ELF-1 (cell line): Measurements from ENCODE around the gene LRRIQ1.
"Not testable (repeated sequence)": the region's sequence is repeated elsewhere in the genome, so short reads cannot be mapped to it uniquely, and the experiment has no call there.

Source experiments
- DNase-seq: peaks from one replicate; pipeline ENCODE4 v3.0.0-alpha.2; 2016; ENCODE audit warnings: low read depth, low spot score

LRRIQ1 gene

DNA sequence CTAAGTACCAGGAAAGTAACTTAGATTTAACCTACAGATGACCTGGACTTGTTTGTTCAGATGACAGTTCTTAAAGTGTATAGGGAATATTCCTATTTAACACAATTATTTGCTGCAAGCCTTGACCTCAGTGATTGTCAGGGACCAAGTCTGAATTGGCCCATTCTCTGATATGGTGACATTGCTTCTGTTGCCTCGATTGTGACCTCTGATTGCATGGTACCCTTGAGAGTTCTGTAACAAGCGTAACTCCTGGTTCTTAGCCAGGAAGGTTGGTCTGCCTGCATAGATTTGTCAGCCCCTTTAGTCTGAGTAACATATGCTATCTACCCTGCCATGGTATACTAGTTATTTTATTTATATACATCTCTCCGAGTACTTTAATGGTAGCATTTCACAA, 150.1 kb downstream of the LRRIQ1 start:
- no peak for DNase-seq

DNA sequence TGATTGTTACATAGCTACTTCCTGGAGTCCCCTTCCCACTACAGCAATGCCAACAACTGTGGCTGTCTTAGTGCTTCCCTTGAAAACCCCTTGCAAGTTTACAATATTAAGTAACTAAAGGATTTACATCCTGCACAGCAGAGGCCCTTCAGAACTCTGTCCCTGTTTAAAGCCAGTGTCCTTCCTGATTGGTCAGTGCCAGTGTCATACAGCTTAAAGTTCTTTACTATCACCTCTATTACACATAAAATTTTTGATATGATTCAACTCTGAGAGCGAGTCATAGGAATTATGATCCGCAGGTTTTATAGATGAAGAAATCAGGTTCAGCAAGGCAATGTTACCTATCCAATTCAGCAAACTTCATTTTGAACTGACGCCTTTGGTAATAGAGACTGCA, 152.5 kb downstream of the LRRIQ1 start:
- DNase-seq = no peak

DNA sequence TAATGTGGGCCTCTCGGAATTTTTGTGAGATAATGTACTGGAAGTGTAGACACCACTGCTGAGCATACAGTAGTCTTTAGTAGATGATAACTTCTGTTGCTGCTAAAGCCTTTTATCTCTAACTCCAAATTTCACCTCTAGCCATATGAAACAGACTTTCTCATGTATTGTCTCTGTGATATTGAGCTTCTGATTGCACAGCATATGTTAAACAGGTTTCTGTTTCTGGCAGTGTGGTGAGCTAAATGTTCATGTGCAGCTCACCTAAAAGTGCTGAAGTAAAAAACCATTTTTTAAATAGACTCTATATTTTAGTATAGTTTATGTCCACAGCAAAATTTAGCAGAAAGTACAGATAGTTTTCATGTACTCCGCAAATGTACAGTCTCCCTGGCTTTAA, 154.6 kb downstream of the LRRIQ1 start:
- no peak for DNase-seq

DNA sequence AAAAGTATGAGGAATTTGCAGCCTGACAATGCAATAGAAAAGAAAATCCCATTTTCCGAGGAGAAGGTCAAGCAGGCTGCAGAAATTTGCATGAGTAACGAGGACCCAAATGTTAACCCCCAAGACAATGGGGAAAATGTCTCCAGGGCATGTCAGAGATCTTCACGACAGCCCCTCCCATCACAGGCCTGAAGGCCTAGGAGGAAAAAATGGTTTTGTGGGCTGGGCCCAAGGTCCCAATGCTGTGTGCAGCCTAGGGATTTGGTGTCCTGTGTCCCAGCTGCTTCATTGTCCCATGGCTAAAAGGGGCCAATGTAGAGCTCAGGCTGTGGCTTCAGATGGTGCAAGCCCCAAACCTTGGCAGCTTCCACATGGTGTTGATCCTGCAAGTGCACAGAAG, 167.7 kb downstream of the LRRIQ1 start:
- not testable (repeated sequence) for DNase-seq

DNA sequence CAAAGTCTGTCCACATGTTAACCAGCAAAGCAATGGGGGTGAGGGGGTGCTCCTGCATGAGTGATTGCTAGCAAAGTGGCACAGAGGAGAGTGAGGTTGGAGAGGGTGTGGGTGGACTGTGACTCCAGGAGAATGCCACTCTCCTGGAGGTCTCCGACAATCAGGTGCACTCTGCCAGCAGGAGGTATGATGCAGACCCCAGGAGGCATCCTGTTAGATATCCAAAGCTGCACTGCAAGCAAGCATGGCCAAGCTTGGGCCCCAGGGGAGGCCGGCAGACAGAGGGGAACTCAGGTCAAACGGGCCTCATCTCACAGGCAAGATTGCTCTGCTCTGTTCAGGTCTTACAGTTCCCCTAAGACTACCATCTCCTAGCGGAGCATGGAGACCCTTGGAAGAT, 170.4 kb downstream of the LRRIQ1 start:
- DNase-seq = no peak

DNA sequence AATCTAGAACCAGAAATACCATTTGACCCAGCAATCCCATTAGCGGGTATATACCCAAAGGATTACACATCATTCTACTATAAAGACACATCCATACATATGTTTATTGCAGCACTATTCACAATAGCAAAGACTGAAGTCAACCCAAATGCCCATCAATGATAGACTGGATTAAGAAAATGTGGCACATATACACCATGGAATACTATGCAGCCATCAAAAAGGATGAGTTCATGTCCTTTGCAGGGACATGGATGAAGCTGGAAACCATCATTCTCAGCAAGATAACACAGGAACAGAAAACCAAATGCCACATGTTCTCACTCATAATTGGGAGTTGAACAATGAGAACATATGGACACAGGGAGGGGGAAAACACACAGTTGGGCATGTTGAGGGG, 188.2 kb downstream of the LRRIQ1 start:
- not testable (repeated sequence) for DNase-seq

DNA sequence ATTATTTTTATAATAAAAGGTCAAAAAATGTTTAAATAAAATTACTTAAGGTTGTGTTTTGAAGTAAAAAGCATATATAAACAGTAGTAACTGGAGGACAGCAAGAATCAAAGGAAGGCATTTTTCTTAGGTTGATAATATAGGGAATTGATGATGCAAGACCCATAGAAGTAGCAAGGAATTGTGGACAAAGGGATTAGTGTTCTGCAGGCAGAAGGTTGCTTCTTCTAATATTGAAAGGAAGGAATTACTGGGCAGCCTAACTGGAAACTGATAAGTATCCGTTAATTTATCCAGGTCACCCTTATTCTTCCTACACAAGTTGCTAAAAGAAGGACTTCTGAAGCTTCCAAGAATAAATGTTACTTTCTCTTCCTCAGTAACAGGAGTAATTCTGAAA, 189.3 kb downstream of the LRRIQ1 start:
- DNase-seq = no peak

DNA sequence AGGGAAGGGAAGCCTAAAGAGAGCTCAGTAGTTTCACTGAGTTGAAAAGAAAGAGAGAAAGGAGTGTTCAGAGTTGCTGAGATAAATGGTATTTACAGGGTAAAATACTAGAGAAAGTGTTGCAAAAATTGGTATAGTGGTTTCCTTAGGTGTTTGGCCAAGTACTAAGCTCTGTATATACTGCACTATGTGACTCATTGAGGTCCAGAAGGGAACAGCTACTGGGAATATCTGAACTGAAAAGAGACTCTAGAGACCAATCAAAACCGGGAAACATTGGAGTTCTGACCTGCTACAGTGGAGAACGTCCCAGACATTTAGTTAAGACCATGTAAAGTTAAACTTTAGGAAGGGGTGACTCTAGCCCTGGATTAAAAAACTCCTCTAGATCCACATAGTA, 201.2 kb downstream of the LRRIQ1 start:
- DNase-seq = no peak

DNA sequence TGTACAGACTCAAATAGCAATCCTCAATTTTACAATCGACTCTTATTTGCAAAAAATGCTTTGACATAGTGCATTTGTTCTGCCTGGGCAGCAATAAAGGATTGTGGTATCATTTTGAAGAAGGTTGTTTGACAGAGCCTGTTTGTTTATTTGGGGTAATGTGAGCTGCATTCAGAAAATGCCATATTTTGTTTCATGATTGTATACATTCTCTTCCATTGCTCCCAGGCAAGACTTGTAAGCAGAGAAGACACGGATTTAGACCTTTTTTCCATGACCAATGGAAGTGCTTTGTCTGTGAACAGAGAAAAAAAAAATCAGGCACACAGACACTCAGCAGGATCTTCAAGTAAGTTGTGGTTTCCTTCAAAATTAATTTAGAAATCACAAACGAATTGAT, 208.4 kb downstream of the LRRIQ1 start:
- DNase-seq = no peak

DNA sequence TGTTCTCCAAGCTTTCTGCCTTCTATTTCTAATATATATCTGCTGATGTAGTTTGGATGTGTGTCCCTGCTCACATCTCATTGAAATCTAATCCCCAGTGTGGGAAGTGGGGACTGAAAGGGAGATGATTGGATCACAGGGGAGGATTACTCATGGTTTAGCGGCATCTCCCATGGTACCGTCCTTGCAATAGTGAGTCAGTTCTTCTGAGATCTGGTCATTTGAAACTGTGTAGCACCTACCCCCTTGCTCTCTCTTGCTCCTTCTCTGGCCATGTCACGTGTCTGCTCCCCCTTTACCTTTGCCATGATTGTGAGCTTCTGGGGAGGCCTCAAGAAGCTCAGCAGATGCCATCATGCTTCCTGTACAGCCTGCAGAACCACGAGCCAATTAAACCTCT, 217.7 kb downstream of the LRRIQ1 start:
- no peak for DNase-seq

DNA sequence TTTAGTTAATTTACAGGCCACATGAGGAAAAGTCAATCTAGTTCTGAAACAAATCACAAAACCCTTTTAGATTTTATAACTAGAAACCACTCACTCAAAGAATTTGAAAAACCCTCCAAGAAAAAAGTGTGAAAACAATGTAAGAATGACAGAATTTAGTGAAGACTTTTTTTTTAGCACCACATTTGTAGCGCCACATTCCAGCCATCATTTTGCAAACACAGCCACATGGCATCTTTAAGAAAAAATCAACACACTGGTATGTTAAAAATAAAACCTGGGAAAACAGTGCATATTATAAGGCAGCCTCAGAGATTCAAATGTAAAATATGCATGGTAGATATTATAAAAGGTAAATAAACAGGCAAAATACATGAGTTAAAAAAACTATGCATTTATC, 221.5 kb downstream of the LRRIQ1 start:
- no peak for DNase-seq

DNA sequence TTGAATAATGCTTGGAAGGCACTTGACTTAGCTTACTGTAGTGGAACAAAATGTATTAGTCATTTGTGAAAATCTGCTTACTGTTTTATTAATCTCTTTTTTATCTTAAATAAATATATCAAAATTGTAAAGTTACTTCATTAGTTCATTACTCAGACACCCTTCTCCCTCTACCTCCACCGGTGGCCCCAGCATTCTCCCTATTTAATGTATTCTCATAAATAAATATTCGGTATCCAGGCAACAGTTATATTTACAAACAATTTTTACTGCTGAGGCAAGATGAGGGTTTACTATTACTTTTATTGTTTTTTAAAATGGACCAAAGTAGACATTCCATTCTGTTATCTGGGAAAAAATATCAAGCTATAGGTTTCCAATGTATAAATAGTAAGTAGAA, 224.3 kb downstream of the LRRIQ1 start:
- DNase-seq = no peak

DNA sequence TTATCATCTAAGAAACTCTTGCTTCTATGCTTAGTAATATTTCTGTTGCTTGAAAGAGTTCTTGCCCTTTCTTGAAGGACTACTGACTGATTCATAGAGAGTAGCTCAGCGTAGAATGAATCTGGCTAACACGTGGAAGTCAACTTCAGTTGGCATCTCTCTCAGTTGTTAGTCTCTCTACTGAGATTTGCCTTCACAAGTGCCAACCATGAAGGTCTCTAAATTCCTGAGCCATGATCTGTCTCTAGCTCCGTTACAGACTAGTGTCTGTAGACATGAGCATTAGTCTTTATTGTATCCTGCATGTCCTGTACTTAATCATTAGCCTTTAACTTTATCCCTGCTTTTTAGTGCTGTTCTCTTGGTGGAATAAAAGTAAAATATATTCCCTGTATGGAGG, 224.7 kb downstream of the LRRIQ1 start:
- DNase-seq = no peak

DNA sequence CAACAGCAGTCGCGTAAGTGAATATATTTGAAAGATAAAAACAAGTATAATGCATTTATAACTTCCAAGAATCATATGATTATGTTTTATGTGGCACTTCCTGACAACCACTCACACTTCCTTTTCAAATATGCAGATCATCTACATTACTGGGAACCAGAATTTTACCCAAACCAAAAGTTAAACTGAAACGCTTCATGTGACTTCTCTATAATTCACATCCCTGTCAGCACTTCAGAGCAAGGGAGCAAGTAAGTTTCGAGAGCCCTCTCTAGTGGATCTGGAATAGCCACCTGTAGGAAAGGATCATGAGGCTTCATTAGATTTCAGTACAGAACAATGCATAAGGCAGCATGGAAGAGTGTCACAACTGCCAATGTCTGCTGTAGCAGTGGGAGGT, 230.2 kb downstream of the LRRIQ1 start:
- DNase-seq = no peak

DNA sequence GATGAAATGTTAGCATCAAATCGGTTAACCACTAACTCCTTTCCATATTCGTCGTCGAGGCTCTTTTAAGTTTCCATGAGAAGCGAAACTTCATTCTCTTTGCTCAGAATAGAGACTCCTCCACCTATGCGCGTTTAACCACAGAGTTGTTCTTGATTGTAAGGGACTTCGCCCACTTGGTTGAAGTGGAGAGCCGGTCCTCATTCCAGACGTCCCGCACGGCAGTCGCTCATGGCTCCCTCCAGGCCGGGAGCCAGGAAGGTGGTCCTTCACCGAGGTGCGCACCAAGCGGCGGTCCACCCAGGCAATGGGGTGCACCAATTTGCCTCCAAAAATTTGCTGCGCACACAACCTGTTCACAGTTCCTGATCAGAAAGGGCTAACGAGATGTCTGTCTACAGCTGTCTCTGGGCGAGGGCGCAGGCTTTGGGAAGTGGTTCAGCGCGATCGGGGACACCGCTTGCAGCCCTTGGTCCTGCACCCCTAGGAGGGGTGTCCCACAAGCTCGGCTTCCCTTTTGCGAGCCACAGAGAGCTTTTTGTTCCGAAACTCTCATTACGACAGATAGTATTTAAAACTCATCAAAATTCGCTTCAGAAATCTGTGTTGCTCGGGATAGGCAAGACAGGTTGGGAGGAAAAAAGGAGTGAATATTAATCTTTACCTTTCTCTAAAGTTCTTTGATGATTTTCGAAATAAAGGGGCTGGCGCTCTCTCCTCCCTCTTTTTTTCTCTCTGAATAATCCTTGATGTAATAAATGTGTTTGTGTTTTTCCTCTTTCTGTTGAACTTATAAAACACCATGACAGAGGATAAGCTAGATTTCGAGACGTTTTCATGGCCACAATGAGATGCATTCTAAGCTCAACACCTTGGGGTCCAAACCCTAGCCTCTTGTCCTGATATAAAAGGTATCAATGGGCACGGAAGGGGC, 237.5 kb downstream of the LRRIQ1 start:
- DNase-seq = no peak

DNA sequence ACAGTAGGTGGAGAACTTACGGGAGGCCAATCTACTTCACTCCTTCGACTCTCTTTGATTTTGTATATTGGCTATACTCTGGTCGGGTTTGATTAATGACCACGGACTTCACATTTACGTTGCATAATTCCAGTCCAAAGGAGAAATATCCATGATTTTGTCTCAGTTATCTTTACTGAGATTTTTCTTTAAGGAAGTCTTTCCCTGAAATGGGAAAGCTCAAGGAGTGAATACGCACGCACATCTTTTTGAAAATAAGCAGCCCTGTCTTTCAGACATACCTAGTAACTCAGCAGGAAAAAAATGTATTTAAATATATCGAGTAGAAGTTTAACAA, 238.1 kb downstream of the LRRIQ1 start:
- no peak for DNase-seq

DNA sequence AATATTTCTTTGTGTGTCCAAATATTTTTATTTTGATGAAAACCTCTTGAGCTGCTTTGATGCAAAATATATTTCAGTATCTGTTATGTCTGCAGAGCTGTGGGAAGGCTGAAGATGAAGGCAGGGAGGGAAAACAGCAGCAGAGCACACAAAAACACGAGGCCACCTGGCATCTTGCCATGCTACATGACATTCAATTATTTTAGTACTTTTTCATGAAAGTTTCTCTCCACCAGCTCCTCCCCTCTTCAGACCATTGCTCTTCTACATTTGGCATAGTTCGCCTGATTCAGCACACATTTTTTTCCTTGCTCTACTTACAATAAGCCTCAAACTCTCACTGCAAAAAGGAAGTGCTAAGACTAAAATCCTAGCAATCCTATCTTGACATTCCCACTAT, 239.2 kb downstream of the LRRIQ1 start:
- DNase-seq = no peak

DNA sequence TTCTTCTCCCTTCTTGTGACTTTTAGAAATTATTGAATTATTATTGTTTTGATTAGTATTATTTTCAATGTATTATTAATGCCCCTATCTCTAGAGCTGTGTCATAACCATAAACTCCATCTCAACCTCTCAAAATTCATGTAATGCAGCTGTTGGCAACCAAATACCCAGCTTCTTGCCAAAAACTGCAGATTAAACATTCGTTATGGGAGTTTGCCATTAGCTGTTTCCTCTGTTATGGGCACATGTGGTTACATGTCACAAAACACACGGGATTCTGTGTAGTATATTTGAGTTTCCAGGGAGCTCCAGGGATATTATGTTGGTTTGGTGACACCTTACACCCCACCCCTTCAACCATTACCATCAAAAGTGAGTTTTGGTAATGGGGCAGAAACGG, 241.0 kb downstream of the LRRIQ1 start:
- DNase-seq = no peak

DNA sequence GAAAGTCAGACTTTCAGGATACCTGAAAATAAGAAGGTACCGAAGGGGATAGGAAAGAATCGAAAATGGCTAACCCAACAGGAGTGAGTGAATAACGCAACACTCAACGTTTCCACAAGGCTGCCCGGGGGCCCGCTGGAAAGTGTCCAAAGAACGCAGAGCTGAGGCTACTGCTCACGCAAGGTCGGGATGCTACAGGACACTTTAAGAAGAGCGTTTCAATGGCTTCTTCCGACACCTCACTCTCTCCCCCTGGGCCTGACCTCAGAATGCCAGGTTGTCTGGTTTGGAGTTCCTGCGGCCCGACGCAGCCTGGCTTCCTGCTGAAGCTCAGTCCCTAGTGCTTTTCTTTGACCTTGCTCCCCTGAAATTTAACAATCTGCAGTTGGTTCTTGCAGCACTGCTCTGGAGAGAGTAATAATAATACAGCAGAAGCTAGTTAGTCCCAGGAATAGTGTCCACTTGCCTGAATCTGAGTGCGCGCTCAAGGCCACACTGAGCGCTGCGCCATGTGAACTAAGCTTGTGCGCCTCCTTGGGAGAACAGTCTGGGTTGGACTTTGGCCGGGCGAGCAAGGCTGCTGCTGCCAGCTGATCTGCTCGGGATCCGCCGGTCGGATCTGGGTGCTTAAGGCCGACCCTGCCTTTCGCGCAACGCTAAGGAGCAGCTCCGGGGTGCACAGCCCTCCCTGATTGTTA, 241.9 kb downstream of the LRRIQ1 start:
- DNase-seq = no peak

DNA sequence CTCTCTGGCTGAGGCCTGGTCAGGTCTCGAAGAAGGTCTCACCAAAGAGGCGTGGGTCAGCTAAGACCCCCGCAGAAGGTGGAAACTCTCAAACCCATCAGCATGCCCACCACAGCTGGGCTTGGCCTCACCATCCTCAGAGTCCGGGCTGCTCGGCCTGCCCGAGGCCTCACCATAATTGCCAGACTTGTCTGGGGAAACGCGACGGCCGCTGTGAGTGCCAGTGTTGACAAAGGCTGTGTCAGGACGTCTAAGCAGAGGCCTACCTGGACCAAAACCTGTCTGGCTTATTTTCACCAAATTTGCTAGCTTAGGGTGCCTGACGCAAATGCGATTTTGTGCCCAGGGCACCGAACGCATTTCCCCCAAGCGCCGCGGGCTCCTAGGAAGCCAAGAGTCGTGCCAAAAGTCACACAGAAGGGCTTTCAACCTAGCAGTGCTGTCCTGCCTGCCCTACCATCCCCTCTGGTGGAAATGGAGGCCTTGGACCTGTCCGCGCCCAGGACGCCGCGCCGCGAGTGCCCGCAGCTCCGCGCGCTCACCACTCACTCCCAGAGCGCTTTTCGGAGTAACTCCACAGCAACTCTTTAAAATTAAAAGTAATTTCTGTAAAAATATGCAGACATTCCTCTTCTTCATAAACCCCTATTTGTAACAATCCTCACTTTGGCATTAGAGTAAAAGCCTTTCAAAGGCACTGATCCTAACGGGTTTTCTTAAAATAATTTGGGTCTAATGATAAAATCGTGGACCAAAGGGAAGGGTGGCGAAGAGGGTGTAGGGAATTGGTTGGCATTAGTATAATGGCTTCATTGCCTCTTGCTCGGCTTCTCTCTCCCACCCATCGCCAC, 242.7 kb downstream of the LRRIQ1 start:
- peak; percentile 33 for DNase-seq

DNA sequence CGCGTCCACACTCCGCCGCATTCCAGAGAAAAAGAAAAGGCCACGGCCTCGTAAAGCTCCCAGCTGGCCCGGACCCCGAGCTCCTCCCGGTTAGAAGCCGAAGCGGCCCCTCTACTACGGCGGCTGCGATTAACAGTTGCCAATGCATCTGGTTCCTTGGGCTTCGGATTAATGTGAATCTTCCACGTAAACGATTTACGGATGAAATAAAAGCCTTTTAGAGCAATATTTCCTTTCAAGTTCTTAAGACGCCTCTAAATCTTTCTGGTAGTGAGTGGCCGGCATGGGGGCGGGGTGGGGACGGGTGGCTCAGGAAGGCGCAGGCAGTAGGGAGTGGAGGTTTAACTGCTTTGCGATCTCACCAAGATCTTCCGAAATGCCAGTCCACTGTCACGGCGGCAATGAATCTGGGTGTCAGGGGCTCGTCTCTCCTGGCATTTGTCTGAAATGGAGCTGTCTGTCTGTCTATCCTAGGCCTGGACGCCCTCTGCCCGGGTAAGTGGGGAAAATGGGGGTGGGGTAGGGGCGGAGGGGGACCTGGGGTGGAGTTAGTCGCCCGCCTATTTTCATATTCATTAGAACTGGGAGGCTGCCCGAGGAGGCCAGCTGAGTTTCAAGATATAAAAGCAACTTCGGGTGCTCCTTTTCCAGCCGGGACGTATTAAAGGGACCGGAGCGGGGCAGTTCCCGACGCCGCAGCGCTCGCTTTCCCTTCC, 243.5 kb downstream of the LRRIQ1 start:
- peak; percentile 64 for DNase-seq
